ENCODE data around the gene ARHGAP11A.

ARHGAP11A gene

DNA sequence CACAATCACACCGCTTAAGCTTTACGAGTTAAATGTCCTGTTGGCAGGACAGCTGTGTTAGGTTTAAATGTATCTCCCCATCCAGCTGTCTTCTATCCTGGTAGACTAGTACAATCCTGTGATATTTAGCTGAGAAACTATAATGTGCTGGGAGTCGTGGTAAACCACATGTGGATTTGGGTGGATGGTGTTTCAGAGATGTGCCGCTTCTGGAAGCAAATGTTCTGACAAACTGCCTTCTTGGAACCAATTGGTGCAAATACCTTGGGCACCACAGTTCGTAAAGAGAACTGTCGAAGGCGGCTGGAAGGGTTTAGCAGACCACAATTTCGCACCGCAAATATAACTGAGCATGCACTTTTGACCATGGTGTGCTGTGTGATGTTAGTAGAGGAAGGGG is 41.2 kb downstream of the ARHGAP11A start:
- in situ Hi-C loops (cut with HindIII; ENCODE audit: low sequenced_read_pairs), result no loop called here

- in situ Hi-C loops (cut with HindIII; ENCODE audit: low sequenced_read_pairs), result no loop called here
Observed at GRCh38 chr15:32657198-32657883, 42.0 kb downstream of the ARHGAP11A start.

- in situ Hi-C loops (cut with HindIII; ENCODE audit: low sequenced_read_pairs), result no loop called here
Observed at GRCh38 chr15:32657941-32658340, 42.6 kb downstream of the ARHGAP11A start.

DNA sequence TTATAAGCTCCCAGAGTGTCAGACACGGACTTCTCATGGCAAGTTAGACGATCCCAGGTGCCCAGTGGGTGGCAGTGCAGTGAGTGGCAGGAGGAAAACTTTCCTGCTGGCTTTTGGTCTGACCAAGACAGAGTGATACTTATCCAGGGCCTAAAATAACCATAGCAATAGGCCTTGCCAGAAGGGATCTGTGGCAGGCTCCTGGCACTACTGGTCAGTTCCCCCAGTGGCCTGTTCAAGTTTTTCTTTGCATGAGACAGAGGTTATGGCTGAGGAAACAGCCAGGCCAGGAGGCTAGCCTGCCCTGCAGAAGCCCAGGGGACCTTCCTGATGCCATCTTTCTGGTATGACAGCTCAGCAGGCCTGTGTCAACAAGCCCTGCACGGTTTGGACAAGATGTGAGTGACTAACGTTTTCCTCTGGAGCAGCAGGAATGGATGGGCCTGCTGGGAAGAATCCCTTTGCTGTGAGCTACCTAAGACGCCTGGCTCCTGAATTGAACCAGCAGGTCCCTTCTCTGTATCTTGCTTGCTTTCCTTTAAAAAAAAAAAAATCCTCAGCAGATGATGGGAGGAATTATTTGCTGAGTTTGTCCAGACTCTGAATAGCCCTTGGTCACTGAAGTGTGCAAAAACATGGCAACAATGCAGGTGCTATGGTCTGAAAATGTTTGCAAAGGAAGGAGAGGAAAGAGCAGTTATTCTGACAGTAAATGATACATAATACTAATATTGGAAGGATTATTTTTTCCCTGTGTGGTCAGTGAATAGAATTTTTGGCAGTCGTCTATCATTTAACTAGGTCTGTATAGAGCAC is 44.2 kb downstream of the ARHGAP11A start:
- in situ Hi-C loops (cut with HindIII; ENCODE audit: low sequenced_read_pairs), result loop anchor here (10.0 kb wide), 1 partner anchor 75 kb away; no protein-coding TSS in a partner anchor

DNA sequence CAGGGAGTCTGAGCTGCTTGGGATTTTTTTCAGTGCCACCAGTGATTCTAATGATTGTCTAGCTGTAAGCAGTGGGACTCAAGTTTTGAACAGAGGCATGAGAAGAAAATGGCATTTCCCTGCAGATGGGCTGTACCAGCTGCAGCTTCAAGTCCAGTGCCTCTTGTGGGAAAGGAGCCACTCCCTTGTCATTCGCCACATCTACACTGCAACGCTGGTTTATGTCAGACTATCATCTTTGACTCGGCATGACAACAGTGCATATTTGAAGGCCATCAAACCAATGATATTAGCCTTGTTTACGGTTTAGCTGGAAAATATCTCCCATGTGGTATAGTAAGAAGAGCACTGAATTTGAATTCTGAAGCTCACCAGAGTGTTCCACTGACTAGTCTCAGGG is 48.4 kb downstream of the ARHGAP11A start:
- in situ Hi-C loops (cut with HindIII; ENCODE audit: low sequenced_read_pairs), result loop anchor here (10.0 kb wide), 1 partner anchor 71 kb away; no protein-coding TSS in a partner anchor

DNA sequence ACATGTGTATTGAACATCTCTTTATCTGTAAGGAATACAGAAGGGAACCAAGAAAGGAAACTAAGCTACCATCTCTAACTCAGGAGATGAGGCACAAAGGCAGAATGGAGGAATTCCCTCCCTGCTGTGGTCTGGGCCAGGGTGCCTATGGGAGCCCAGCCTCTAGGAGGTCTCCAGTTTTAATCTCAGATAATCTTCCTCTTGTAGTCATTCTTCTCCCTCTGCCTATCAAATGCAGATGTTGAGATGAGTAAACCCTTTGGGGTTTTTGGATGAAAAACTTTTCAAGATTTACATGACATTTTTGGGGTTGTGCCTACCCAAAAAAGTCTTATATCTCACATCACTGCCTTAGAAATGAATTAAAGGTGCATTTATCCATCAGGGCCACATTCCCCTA is 49.5 kb downstream of the ARHGAP11A start:
- in situ Hi-C loops (cut with HindIII; ENCODE audit: low sequenced_read_pairs), result loop anchor here (5.0 to 10.0 kb wide), 2 partner anchors 43 to 70 kb away; no protein-coding TSS in a partner anchor

DNA sequence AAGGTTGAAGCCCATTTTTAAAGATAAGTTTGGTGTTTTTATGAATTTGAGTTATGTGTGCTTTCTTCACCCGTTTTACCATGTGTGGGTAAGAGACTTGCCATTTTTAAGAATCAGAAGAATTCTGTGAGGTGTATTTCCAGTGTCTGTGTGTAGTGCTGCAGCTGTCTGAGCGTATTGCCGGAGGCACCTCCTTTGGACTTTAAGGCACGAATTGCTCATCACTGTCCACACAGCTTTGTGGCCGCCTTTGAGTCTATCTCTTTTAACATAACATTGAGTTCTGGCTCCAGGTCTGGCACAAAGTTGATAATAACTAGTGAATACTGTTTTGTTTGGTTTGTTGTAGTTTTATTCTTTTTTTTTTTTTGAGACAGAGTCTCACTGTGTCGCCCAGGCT is 52.0 kb downstream of the ARHGAP11A start:
- in situ Hi-C loops (cut with HindIII; ENCODE audit: low sequenced_read_pairs), result loop anchor here (5.0 to 10.0 kb wide), 2 partner anchors 40 to 67 kb away; no protein-coding TSS in a partner anchor

GRCh38 chr15:32668942-32669341 is 53.6 kb downstream of the ARHGAP11A start:
- in situ Hi-C loops (cut with HindIII; ENCODE audit: low sequenced_read_pairs), result loop anchor here (5.0 to 10.0 kb wide), 2 partner anchors 38 to 66 kb away; no protein-coding TSS in a partner anchor

GRCh38 chr15:32669896-32670611 is 54.8 kb downstream of the ARHGAP11A start:
- in situ Hi-C loops (cut with HindIII; ENCODE audit: low sequenced_read_pairs), result loop anchor here (5.0 to 10.0 kb wide), 2 partner anchors 37 to 65 kb away; no protein-coding TSS in a partner anchor

DNA sequence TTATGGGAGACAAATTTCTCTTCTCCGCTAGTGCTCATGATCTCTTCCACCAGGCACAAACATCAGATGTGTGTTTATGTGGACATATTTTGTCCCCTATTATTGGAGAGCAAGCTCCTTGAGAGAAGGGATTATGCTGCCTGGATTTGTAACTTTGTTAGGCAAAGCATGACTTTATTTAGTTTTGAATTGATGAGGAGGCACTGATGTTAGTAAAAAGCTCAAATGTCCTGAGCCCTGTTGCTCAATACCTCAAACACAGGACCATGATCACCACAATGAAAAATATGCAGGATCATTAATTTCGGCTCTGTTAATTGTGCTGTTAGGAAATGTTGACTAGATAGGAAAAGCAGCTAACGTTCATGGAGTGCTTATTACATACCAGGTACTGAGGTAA is 55.3 kb downstream of the ARHGAP11A start:
- in situ Hi-C loops (cut with HindIII; ENCODE audit: low sequenced_read_pairs), result no loop called here

DNA sequence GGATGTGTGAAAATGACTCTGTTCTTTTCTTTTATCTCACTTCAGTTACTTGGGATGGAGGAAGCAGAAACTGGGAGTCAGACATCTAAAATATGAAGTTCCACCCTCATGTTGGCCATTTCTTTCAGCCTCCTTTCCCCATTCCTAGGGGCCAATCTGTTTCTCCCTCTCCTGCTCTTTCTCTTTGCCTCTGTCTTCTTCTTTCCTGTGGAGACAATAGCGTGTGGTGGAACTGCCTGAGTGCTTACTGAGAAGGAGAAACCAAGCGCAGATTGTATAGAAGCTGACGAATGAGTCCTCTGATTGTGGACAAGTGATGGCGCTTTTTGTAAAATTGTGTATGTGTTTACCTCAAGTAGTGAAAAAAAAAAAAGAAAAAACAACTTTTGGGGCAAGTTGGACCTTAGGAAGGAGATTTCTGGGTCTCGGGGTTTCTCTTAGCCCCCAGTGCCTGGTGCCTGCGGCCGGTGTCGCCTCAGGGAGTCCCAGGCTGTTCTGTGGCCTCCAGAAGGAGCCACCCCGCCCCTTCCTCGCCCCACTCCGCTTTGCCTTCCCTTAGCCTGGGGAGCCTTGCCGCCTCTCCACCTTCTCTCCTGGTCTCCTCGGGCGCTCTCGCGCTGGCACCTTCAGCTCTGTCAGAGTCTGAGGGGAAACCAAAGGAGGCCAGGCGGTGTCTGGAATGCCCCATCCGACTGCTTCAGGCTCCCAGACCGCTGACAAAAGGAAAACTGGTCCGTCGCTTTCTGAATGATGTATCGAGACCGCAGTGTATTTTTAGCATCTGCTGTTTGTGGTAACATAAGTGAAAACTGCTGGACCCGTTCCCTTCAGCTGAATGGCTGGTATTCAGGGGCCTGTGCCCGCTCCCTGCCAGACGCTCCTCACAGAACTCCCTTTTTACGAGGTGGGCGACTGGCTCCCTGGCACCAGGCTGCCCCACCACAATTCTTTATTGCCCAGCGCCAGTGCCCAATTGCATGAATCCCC is 56.3 kb downstream of the ARHGAP11A start:
- in situ Hi-C loops (cut with HindIII; ENCODE audit: low sequenced_read_pairs), result no loop called here

DNA sequence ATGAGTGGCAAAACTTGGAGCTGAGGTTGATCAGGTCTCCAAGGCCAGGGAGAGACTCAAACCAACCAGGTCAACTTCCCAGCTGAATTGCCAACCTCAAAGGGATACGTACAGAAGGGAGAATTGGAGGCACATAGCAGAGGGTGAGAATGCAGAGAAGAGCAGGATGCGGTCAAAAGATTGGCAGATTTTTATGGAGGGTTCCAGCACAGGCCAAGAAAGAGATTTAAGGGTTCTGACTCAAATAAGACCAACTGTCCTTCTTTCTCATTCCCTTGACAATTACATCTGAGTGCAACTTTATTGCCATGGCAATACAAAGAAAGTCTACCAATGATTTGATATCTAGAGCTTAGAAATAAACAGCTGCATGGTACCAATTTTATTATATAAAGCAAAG is 59.4 kb downstream of the ARHGAP11A start:
- in situ Hi-C loops (cut with HindIII; ENCODE audit: low sequenced_read_pairs), result loop anchor here (5.0 kb wide), 1 partner anchor 98 kb away; no protein-coding TSS in a partner anchor

DNA sequence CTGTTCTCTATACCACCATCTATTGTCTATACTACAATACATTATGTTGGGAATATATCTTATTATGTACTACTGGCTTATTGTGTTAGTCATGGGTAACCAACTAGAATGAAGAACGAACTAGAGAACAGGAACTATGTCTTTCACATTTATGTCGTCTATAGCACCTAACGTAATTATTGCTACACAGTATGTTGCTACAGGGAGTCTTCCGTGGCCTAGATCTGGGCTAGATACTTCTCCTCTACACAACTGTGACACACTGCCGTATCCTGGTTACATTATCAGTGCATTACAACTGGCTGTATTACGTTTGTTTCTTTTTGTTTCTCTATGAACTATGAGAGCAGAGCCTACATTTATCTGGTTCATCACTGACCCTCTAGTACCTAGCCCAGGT is 60.2 kb downstream of the ARHGAP11A start:
- in situ Hi-C loops (cut with HindIII; ENCODE audit: low sequenced_read_pairs), result loop anchor here (5.0 kb wide), 1 partner anchor 97 kb away; no protein-coding TSS in a partner anchor

DNA sequence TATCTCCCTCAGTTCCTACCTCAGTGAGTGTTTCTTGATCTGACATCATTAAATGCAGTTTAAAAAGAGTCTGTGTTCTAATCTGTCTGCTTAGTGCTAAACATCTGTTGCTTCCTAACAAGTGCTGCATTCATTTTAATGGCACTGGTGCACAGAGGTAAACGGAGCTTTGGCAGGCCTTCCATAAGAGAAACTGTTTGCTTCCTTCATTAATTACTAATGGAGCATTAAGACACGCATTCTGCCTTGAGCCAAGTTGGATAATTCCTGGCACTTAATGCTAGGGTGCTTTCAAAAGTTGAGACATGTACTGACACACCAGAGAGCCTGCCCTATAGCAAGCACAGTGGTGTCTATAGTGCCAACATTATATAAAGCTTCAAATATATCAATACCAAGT is 60.9 kb downstream of the ARHGAP11A start:
- in situ Hi-C loops (cut with HindIII; ENCODE audit: low sequenced_read_pairs), result loop anchor here (5.0 kb wide), 1 partner anchor 96 kb away; no protein-coding TSS in a partner anchor

DNA sequence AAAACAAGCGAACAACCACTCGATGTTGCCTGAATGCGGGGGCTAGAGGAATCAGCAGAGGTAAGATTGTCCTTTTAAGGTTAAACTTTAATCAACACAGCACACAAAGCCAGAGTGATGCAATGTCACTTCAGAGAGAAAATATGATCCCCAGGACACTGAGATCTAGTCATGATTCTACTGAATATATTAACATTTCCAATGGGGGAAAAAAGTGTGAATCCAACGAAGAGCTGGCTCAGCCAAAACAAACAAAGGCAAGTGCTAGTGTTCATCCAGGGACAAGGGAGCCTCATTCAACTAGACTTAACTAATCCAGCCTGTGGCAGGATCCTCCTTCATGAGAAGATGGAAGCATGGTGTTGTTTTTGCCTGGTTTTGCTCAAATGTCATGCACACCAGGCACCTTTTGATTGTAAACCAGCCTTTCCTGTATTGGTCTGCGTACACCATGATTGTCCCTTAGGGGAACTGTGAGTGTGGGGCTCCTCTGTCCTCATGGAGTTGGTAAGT is 62.0 kb downstream of the ARHGAP11A start:
- in situ Hi-C loops (cut with HindIII; ENCODE audit: low sequenced_read_pairs), result loop anchor here (5.0 kb wide), 1 partner anchor 95 kb away; no protein-coding TSS in a partner anchor

GRCh38 chr15:32679298-32679690 is 64.0 kb downstream of the ARHGAP11A start:
- in situ Hi-C loops (cut with HindIII; ENCODE audit: low sequenced_read_pairs), result loop anchor here (5.0 kb wide), 1 partner anchor 93 kb away; no protein-coding TSS in a partner anchor

GRCh38 chr15:32682569-32682968 is 67.3 kb downstream of the ARHGAP11A start:
- in situ Hi-C loops (cut with HindIII; ENCODE audit: low sequenced_read_pairs), result no loop called here

GRCh38 chr15:32682977-32683630 is 67.8 kb downstream of the ARHGAP11A start:
- in situ Hi-C loops (cut with HindIII; ENCODE audit: low sequenced_read_pairs), result no loop called here
